Measurements from ENCODE around the gene RIF1. TPM values are rescaled to one million over a fixed set of nuclear protein-coding genes. Genes with fewer than 3 reads are reported as not detected.

The RIF1 gene
- polyA plus RNA-seq, 3 donors from 2014 or later, result 10.3 to 32.7 (median 14.2) TPM

GRCh38 chr2:151506170-151506569 lies 96.5 kb downstream of the RIF1 start:
- Mint-ChIP-seq H3K27ac (no peak overlapping the region), H3K27me3 (ENCODE audit: low read depth in 3 of 3) (peaks cover 0 to 2% (median 0%) of the 10 kb centered on the region in 3 donors), H3K4me1 (no peaks in the 10 kb centered on the region), H3K4me3 (no peak overlapping the region), H3K36me3 (peaks cover 4 to 34% (median 10%) of the 10 kb centered on the region in 3 donors), H3K9me3 (no peaks in the 10 kb centered on the region)
- DNase-seq, result no peak

GRCh38 chr2:151508519-151508918 lies 98.8 kb downstream of the RIF1 start:
- Mint-ChIP-seq H3K9me3 (no peaks in the 10 kb centered on the region), H3K27ac (no peak overlapping the region), H3K27me3 (ENCODE audit: low read depth in 3 of 3) (peaks cover 0 to 2% (median 0%) of the 10 kb centered on the region in 3 donors), H3K4me3 (no peak overlapping the region), H3K4me1 (no peaks in the 10 kb centered on the region), H3K36me3 (peaks cover 7 to 37% (median 18%) of the 10 kb centered on the region in 3 donors)
- DNase-seq, result no peak

GRCh38 chr2:151518802-151519201 lies 109.1 kb downstream of the RIF1 start:
- Mint-ChIP-seq H3K9me3 (no peaks in the 10 kb centered on the region), H3K4me3 (no peak overlapping the region), H3K4me1 (no peaks in the 10 kb centered on the region), H3K27me3 (ENCODE audit: low read depth in 3 of 3) (no peaks in the 10 kb centered on the region), H3K36me3 (peaks cover 15 to 45% (median 31%) of the 10 kb centered on the region in 3 donors), H3K27ac (peak overlapping the region in 1 of 6 donors; percentile 8)
- DNase-seq, result no peak

GRCh38 chr2:151520976-151521375 lies 111.3 kb downstream of the RIF1 start:
- H3K27ac Mint-ChIP-seq, result no peak overlapping the region
- H3K9me3 Mint-ChIP-seq, result no peaks in the 10 kb centered on the region
- no peaks in the 10 kb centered on the region for H3K27me3 Mint-ChIP-seq (ENCODE audit: low read depth in 3 of 3)
- no peak for DNase-seq
- peaks cover 11 to 38% (median 21%) of the 10 kb centered on the region in 3 donors for H3K36me3 Mint-ChIP-seq
- no peaks in the 10 kb centered on the region for H3K4me1 Mint-ChIP-seq
- no peak overlapping the region for H3K4me3 Mint-ChIP-seq

GRCh38 chr2:151522556-151522955 lies 112.9 kb downstream of the RIF1 start:
- Mint-ChIP-seq H3K4me3 (no peak overlapping the region), H3K27me3 (ENCODE audit: low read depth in 3 of 3) (no peaks in the 10 kb centered on the region), H3K9me3 (no peaks in the 10 kb centered on the region), H3K36me3 (peaks cover 15 to 43% (median 26%) of the 10 kb centered on the region in 3 donors), H3K4me1 (no peaks in the 10 kb centered on the region), H3K27ac (no peak overlapping the region)
- DNase-seq, result no peak

- Mint-ChIP-seq H3K36me3 (peaks cover 16 to 37% (median 21%) of the 10 kb centered on the region in 3 donors), H3K27ac (no peak overlapping the region), H3K4me1 (no peaks in the 10 kb centered on the region), H3K9me3 (no peaks in the 10 kb centered on the region), H3K27me3 (ENCODE audit: low read depth in 3 of 3) (no peaks in the 10 kb centered on the region), H3K4me3 (no peak overlapping the region)
- no peak for DNase-seq
Measured at GRCh38 chr2:151523850-151524249, 114.1 kb downstream of the RIF1 start.

GRCh38 chr2:151525821-151526373 lies 116.2 kb downstream of the RIF1 start:
- H3K9me3 Mint-ChIP-seq, result no peaks in the 10 kb centered on the region
- no peaks in the 10 kb centered on the region for H3K4me1 Mint-ChIP-seq
- peaks cover 16 to 46% (median 32%) of the 10 kb centered on the region in 3 donors for H3K36me3 Mint-ChIP-seq
- DNase-seq, result no peak
- no peak overlapping the region for H3K27ac Mint-ChIP-seq
- H3K27me3 Mint-ChIP-seq (ENCODE audit: low read depth in 3 of 3), result no peaks in the 10 kb centered on the region
- H3K4me3 Mint-ChIP-seq, result no peak overlapping the region

- no peak overlapping the region for H3K27ac Mint-ChIP-seq
- no peaks in the 10 kb centered on the region for H3K4me1 Mint-ChIP-seq
- H3K27me3 Mint-ChIP-seq (ENCODE audit: low read depth in 3 of 3), result no peaks in the 10 kb centered on the region
- no peak overlapping the region for H3K4me3 Mint-ChIP-seq
- H3K9me3 Mint-ChIP-seq, result no peaks in the 10 kb centered on the region
- no peak for DNase-seq
- H3K36me3 Mint-ChIP-seq, result peaks cover 17 to 44% (median 34%) of the 10 kb centered on the region in 3 donors
Measured at GRCh38 chr2:151526572-151527090, 116.9 kb downstream of the RIF1 start.

Other genes with a start within 250 kb of the RIF1 start
- gene RBM43, start 148.0 kb upstream of the RIF1 start, polyA plus RNA-seq, result 1 to 10 TPM in 2 of 3 donors, under 1 TPM in 1; 0.83 to 3.8 (median 1.6) TPM
- 10 to 100 TPM; 46.9 to 66.0 (median 56.1) TPM for gene NMI, start 120.2 kb upstream of the RIF1 start, polyA plus RNA-seq
- not detected for gene TNFAIP6, start 52.3 kb upstream of the RIF1 start, polyA plus RNA-seq

Measured in immature natural killer cell (primary cell).